Measurements from ENCODE around the gene TNFSF15.

Gene TNFSF15

GRCh38 chr9:114852050-114852594, 46.3 kb upstream of the TNFSF15 start:
- ChIA-PET POLR2A (interaction anchor here (0.6 kb wide), 1 partner anchor 1382 kb away, joined by 5 read pairs; no protein-coding TSS in a partner anchor), CTCF (no interaction called here)
- H3K27ac ChIP-seq (ENCODE audit: extremely low read depth, low read depth, low read length) = no peak overlapping the region

More at GRCh38 chr9:114852050-114852594, 46.3 kb upstream of the TNFSF15 start:
- Histone ChIP-seq H3K4me3 (ENCODE audit: low read depth, low read length) (no peak overlapping the region), H3K4me1 (ENCODE audit: control insufficient read depth, insufficient read depth, low read length) (no peaks in the 10 kb centered on the region), H3K36me3 (ENCODE audit: control insufficient read depth in 2 of 2, insufficient read depth in 1 of 2, low read length in 2 of 2) (no peaks in the 10 kb centered on the region), H3K9me3 (ENCODE audit: control insufficient read depth, insufficient read depth, low read depth, low read length) (no peaks in the 10 kb centered on the region)
- TF ChIP-seq ZNF223 (tag by site-specific recombination; IDR thresholded peaks at IDR 0.05) (no peak), ZNF510 (tag by site-specific recombination; IDR thresholded peaks at IDR 0.05; ENCODE audit: insufficient replicate concordance) (no peak), ZNF658 (tag by site-specific recombination; IDR thresholded peaks at IDR 0.05) (no peak), ZNF785 (tag by site-specific recombination; IDR thresholded peaks at IDR 0.05) (no peak), BCL11B (tag by site-specific recombination; IDR thresholded peaks at IDR 0.05; ENCODE audit: low read depth) (no peak), ZNF518A (tag by site-specific recombination; conservative IDR thresholded peaks at IDR 0.05; ENCODE audit: low read depth) (no peak), ZBTB21 (tag by site-specific recombination; IDR thresholded peaks at IDR 0.05) (no peak), PRDM6 (tag by site-specific recombination; IDR thresholded peaks at IDR 0.05) (no peak), ZNF561 (tag by site-specific recombination; IDR thresholded peaks at IDR 0.05; ENCODE audit: borderline replicate concordance) (no peak), ZFP3 (tag by site-specific recombination; IDR thresholded peaks at IDR 0.05; ENCODE audit: low read depth) (no peak), PRDM2 (tag by site-specific recombination; IDR thresholded peaks at IDR 0.05; ENCODE audit: borderline replicate concordance) (no peak), IKZF3 (tag by site-specific recombination; IDR thresholded peaks at IDR 0.05) (no peak), KLF7 (tag by site-specific recombination; IDR thresholded peaks at IDR 0.05; ENCODE audit: borderline replicate concordance) (no peak)
